Measurements from ENCODE around the gene ZNF341. TPM values are rescaled to one million over a fixed set of nuclear protein-coding genes. Genes with fewer than 3 reads are reported as not detected.

ZNF341 gene
- total RNA-seq, 1 experiment from 2014 or later: 7.7 TPM

- intact Hi-C loops (cut with micrococcal nuclease; ENCODE audit: unreplicated experiment) (no loop called here), in situ Hi-C loops (cut with HindIII; ENCODE audit: low pct_unique_long_range_greater_than_20kb, low sequenced_read_pairs) (no loop called here)
- BruUV-seq (replicated peaks): no TSS peak
- no peak overlapping the region for H3K27ac ChIP-seq (ENCODE audit: low read length)
- H3K36me3 ChIP-seq (ENCODE audit: control insufficient read depth, insufficient read depth, low read length): no peaks in the 10 kb centered on the region
- no peak for DNase-seq (ENCODE audit: low read depth, low spot score)
- H3K27me3 ChIP-seq (ENCODE audit: control insufficient read depth, insufficient read depth, low read length): no peaks in the 10 kb centered on the region
- H3K9me3 ChIP-seq (ENCODE audit: control insufficient read depth, insufficient read depth, low read depth, low read length): peaks cover 5% of the 10 kb centered on the region; the same call in 1 of the 2 replicates
- H3K4me3 ChIP-seq (ENCODE audit: low read depth in 2 of 2, low read length in 2 of 2): no peak overlapping the region
- no peaks in the 10 kb centered on the region for H3K4me1 ChIP-seq (ENCODE audit: control insufficient read depth, insufficient read depth, low read length)
- no peak for ATAC-seq
- ChIA-PET CTCF (no interaction called here), POLR2A (no interaction called here)
- no peak for TF ChIP-seq SIN3A (IDR thresholded peaks at IDR 0.05; ENCODE audit: borderline replicate concordance, insufficient read depth, low read depth, low read length)
- TF ChIP-seq CTCF (IDR thresholded peaks at IDR 0.05): no peak
- TF ChIP-seq POLR2AphosphoS5 (IDR thresholded peaks at IDR 0.05; ENCODE audit: low read depth, low read length): no peak
- no peak for TF ChIP-seq TCF7L2 (IDR thresholded peaks at IDR 0.05; ENCODE audit: low read depth, low read length)
- TF ChIP-seq, protein P1, sequence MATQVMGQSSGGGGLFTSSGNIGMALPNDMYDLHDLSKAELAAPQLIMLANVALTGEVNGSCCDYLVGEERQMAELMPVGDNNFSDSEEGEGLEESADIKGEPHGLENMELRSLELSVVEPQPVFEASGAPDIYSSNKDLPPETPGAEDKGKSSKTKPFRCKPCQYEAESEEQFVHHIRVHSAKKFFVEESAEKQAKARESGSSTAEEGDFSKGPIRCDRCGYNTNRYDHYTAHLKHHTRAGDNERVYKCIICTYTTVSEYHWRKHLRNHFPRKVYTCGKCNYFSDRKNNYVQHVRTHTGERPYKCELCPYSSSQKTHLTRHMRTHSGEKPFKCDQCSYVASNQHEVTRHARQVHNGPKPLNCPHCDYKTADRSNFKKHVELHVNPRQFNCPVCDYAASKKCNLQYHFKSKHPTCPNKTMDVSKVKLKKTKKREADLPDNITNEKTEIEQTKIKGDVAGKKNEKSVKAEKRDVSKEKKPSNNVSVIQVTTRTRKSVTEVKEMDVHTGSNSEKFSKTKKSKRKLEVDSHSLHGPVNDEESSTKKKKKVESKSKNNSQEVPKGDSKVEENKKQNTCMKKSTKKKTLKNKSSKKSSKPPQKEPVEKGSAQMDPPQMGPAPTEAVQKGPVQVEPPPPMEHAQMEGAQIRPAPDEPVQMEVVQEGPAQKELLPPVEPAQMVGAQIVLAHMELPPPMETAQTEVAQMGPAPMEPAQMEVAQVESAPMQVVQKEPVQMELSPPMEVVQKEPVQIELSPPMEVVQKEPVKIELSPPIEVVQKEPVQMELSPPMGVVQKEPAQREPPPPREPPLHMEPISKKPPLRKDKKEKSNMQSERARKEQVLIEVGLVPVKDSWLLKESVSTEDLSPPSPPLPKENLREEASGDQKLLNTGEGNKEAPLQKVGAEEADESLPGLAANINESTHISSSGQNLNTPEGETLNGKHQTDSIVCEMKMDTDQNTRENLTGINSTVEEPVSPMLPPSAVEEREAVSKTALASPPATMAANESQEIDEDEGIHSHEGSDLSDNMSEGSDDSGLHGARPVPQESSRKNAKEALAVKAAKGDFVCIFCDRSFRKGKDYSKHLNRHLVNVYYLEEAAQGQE (IDR thresholded peaks at IDR 0.05; ENCODE audit: insufficient read depth in 1 of 2, low read depth in 2 of 2, low read length in 1 of 2): no peak
Measured at GRCh38 chr20:33740189-33740588, 8.4 kb downstream of the ZNF341 start.

DNA sequence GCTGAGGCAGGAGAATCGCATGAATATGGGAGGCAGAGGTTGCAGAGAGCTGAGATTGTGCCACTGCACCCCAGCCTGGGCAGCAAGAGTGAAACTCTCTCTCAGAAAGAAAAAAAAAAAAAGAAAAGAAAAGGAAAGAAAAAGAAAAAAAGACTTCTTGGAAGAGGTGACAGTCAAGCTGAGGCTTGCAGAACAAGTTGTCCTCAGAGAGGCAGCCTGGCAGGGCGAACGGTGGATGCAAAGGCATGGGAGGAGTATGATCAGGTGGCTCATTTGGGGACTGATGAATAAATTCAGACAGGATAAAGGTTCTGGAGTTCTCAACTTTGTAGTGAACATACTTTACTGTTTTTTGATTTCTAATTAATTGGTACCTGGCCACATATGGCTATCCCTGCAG is 12.4 kb downstream of the ZNF341 start:
- Histone ChIP-seq H3K4me3 (ENCODE audit: low read depth in 2 of 2, low read length in 2 of 2) (no peak overlapping the region), H3K9me3 (ENCODE audit: control insufficient read depth, insufficient read depth, low read depth, low read length) (no peaks in the 10 kb centered on the region), H3K27me3 (ENCODE audit: control insufficient read depth, insufficient read depth, low read length) (no peaks in the 10 kb centered on the region), H3K4me1 (ENCODE audit: control insufficient read depth, insufficient read depth, low read length) (no peaks in the 10 kb centered on the region), H3K27ac (ENCODE audit: low read length) (no peak overlapping the region), H3K36me3 (ENCODE audit: control insufficient read depth, insufficient read depth, low read length) (no peaks in the 10 kb centered on the region)
- ChIA-PET CTCF (no interaction called here), POLR2A (no interaction called here)
- in situ Hi-C loops (cut with HindIII; ENCODE audit: low pct_unique_long_range_greater_than_20kb, low sequenced_read_pairs): no loop called here
- ATAC-seq (no peak), DNase-seq (ENCODE audit: low read depth, low spot score) (no peak)
- no peak for TF ChIP-seq TCF7L2 (IDR thresholded peaks at IDR 0.05; ENCODE audit: low read depth, low read length)
- no peak for TF ChIP-seq CTCF (IDR thresholded peaks at IDR 0.05)
- TF ChIP-seq, protein P1 (IDR thresholded peaks at IDR 0.05; ENCODE audit: insufficient read depth in 1 of 2, low read depth in 2 of 2, low read length in 1 of 2): no peak
- no peak for TF ChIP-seq SIN3A (IDR thresholded peaks at IDR 0.05; ENCODE audit: borderline replicate concordance, insufficient read depth, low read depth, low read length)
- no peak for TF ChIP-seq POLR2AphosphoS5 (IDR thresholded peaks at IDR 0.05; ENCODE audit: low read depth, low read length)
- intact Hi-C loops (cut with micrococcal nuclease; ENCODE audit: unreplicated experiment): no loop called here
- BruUV-seq (replicated peaks): no TSS peak
